GM11168 (cell line): ENCODE measurements around the gene RNU1-1.

ENCODE experiments used
- in situ Hi-C: fragments of 300-500 bp; cut with MboI; formaldehyde crosslinking; loops from one replicate; pipeline ENCODE4 v1.12.0; 2022; ENCODE audit warnings: low sequenced_read_pairs; ENCODE audit not compliant: unreplicated experiment

The RNU1-1 gene

DNA sequence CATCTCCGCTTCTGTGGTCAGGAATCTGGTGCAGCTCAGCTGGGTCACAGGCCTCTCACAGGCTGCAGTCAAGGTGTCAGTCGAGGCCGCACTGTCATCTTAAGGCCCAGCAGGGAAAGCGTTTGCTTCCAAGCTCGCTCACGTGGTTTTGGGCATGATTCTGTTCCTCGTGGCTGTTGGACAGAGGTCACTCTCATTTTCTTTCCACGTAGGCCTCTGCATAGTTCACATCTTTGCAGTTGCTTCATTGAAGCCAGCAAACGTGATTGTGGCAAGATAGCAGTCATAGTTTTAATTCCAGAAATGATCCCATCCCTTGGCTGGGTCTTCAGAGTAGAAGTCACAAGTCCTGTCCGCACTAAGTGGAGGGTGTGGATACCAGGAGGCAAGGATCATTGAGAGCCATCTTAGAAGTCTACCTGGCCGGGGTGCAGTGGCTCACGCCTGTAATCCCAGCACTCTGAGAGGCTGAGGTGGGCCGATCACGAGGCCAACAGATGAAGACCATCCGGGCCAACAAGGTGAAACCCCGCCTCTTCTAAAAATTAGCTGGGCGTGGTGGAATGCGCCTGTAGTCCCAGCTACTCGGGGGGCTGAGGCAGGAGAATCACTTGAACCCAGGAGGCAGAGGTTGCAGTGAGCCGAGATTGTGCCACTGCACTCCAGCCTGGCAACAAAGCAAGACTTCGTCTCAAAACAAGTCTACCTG lies 49.0 kb downstream of the RNU1-1 start:
- in situ Hi-C loops, result no loop called here
